GM10266 (cell line): Measurements from ENCODE around the gene HYAL1.

ENCODE experiments used
- DNase-seq: peaks from one replicate; pipeline ENCODE4 v3.0.0; 2012; ENCODE audit errors: extremely low spot score
- TF ChIP-seq, protein P1 (sequence below): IDR thresholded peaks from 2 replicates; pipeline ENCODE4 v1.5.1; 2012; ENCODE audit warnings: mild to moderate bottlenecking, low read depth; ENCODE audit not compliant: control insufficient read depth, insufficient read depth; ENCODE audit errors: missing control alignments

HYAL1 gene

DNA sequence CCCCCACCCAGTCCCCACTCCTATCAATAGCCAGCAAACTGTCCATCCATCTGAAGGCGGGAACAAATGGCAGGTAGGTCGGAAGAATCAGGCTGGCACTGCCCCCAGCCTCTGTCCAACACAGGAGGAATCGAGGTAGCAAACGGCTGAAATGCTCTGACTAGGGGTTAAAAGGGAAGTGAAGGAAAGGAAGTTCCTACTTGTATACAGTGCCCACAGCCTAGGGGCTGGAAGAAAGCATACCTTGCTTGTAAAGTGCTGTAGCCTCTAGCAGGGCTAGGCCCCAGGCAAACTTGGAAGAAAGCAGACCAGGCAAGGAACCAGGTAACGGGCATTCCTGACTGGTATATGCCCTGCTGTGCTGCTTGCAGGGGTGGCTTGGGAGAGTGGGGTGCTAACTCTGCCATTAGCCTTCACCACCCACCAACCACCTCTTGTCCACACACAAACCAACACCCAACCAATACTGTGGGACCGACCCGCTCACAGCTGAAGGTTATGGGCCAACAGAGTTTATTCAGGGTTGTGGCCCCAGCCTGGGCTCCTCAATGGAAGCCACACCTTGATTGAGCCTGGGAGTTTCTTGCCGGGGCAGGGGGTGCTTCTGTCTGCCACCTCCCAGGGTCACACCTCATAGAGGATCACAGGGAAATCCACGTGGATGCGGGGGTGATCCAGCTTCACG lies 22.3 kb upstream of the HYAL1 start:
- DNase-seq: no peak
- TF ChIP-seq, protein P1, sequence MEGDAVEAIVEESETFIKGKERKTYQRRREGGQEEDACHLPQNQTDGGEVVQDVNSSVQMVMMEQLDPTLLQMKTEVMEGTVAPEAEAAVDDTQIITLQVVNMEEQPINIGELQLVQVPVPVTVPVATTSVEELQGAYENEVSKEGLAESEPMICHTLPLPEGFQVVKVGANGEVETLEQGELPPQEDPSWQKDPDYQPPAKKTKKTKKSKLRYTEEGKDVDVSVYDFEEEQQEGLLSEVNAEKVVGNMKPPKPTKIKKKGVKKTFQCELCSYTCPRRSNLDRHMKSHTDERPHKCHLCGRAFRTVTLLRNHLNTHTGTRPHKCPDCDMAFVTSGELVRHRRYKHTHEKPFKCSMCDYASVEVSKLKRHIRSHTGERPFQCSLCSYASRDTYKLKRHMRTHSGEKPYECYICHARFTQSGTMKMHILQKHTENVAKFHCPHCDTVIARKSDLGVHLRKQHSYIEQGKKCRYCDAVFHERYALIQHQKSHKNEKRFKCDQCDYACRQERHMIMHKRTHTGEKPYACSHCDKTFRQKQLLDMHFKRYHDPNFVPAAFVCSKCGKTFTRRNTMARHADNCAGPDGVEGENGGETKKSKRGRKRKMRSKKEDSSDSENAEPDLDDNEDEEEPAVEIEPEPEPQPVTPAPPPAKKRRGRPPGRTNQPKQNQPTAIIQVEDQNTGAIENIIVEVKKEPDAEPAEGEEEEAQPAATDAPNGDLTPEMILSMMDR: no peak

GRCh38 chr3:50325113-50325480 lies 21.7 kb upstream of the HYAL1 start:
- TF ChIP-seq, protein P1: no peak
- no peak for DNase-seq

GRCh38 chr3:50324351-50325112 lies 21.2 kb upstream of the HYAL1 start:
- TF ChIP-seq, protein P1: peak; percentile 83
- peak; percentile 77 for DNase-seq

DNA sequence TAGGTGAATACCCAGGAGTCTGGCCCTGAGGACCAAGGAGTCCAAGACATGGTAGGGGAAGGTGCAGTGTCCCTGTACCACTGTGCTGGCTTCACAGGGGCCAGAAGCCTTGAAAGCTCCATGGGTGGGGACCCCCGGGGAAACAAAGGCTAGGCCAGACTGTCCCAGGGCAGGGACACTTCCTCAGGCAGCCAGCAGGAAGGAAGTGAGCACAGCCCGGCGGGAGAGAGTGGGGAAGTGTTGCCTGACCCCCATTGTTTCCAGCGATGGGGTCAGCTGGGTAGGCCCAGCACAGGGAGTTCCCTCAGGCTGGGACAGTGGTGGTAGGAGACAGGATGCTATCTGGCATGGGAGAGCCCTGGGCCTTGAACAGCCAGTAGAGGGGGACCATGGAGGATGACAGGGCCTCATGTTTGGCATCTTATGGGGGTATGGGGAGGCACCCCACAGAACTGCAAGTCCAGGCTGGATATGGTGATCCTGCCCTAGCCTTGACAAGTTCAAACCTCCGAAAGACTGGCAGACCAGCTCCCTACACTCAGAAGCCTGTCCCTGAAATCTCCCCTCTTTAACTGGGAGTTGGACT lies 20.3 kb upstream of the HYAL1 start:
- no peak for DNase-seq
- TF ChIP-seq, protein P1: no peak

GRCh38 chr3:50323092-50323600 lies 19.8 kb upstream of the HYAL1 start:
- DNase-seq: no peak
- TF ChIP-seq, protein P1: no peak

- DNase-seq: no peak
- TF ChIP-seq, protein P1: no peak
Measured at GRCh38 chr3:50322386-50323091, 19.2 kb upstream of the HYAL1 start, which contains the start of gene HYAL2. Gene HYAL2, minus strand, starts transcription at chr3:50322745. Its CDS starts 2,256 bp downstream, at chr3:50320489.

DNA sequence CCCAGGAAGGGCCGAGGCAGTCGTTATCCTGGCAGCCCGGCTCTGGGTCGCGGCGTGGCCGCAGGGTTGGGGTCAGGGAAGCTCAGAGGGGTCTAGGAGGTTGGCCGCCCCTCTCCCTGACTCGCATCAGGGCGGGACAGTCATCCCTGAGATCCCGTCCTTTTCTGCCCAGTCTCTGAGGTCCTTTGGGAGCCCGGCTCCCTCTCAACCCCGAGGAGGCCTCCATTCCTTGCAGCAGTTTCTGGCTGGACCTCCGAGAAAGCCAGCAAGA lies 18.7 kb upstream of the HYAL1 start:
- DNase-seq: no peak
- TF ChIP-seq, protein P1: no peak
